H1 (cell line): ENCODE data around the gene THAP11. TPM values are rescaled to one million over a fixed set of nuclear protein-coding genes. Genes with fewer than 3 reads are reported as not detected.

ENCODE experiments used
- FOSL1 ChIP-seq: IDR thresholded peaks from 2 replicates; pipeline ENCODE4 v1.6.1; 2011; ENCODE audit warnings: mild to moderate bottlenecking, low read depth, low read length, moderate library complexity; ENCODE audit not compliant: insufficient read depth
- KDM1A ChIP-seq: fragments of 200-600, 300-600 bp; sonication (generic); IDR thresholded peaks from 2 replicates; pipeline ENCODE4 v1.7.1; 2016; ENCODE audit warnings: mild to moderate bottlenecking, low read length, borderline replicate concordance
- NANOG ChIP-seq: IDR thresholded peaks from 2 replicates; pipeline ENCODE4 v1.6.1; 2011; ENCODE audit warnings: low read length, low read depth, mild to moderate bottlenecking, inconsistent platforms; ENCODE audit not compliant: insufficient read depth, poor library complexity, severe bottlenecking
- polyA plus RNA-seq, 7 experiments: library from polyadenylated mRNA; depleted of rRNA in 3 of 7; stranded (reverse) in 5 of 7; unstranded in 2 of 7; fragments of >200 nt in 5 of 7; fragments of 200-250 nt in 2 of 7; gene quantifications; 1 replicate in 5 of 7; 2 replicates in 1 of 7; 4 replicates in 1 of 7; pipeline versions ENCODE4 v1.2.1 to v1.2.3, GENCODE V29; 2011 to 2013; ENCODE audit warnings: missing spikeins in 2 of 7, mixed read lengths in 2 of 7
- total RNA-seq: library from RNA; stranded (reverse); fragmentation: NEBNext Ultra II Directional; extraction: Animal tissue kit (Norgen Biotek cat#: 25700); gene quantifications from 2 replicates; pipeline ENCODE4 v1.2.1, GENCODE V29; 2021
- TF ChIP-seq, protein P1 (sequence below): IDR thresholded peaks from 2 replicates; pipeline ENCODE4 v1.6.1; 2012; ENCODE audit warnings: low read length, inconsistent platforms

THAP11 gene
- total and polyA plus RNA-seq, 2 of the 8 experiments (the other 6 are each of a cell fraction or from before 2014, with no cell fraction given), result 50.8 to 54.8 TPM

DNA sequence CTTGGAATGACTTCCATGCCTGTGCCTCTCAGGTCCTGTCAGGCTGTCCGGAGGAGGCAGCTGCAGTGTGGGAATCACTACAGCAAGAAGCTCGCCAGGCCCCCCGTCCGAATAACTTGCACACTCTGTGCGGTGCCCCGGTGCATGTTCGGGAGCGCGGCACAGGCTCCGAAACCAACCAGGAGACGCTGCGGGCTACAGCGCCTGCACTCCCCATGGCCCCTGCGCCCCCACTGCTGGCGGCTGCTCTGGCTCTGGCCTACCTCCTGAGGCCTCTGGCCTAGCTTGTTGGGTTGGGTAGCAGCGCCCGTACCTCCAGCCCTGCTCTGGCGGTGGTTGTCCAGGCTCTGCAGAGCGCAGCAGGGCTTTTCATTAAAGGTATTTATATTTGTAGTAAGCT, 43.9 kb downstream of the THAP11 start (continued):
- TF ChIP-seq NANOG, result no peak
- no peak for TF ChIP-seq KDM1A
- TF ChIP-seq, protein P1, sequence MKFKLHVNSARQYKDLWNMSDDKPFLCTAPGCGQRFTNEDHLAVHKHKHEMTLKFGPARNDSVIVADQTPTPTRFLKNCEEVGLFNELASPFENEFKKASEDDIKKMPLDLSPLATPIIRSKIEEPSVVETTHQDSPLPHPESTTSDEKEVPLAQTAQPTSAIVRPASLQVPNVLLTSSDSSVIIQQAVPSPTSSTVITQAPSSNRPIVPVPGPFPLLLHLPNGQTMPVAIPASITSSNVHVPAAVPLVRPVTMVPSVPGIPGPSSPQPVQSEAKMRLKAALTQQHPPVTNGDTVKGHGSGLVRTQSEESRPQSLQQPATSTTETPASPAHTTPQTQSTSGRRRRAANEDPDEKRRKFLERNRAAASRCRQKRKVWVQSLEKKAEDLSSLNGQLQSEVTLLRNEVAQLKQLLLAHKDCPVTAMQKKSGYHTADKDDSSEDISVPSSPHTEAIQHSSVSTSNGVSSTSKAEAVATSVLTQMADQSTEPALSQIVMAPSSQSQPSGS, result no peak
- TF ChIP-seq FOSL1, result no peak
